Chondrocyte (in vitro differentiated cells): ENCODE results near the gene KCNAB1. TPM values are rescaled to one million over a fixed set of nuclear protein-coding genes. Genes with fewer than 3 reads are reported as not detected.
"Not testable (repeated sequence)": the region's sequence is repeated elsewhere in the genome, so short reads cannot be mapped to it uniquely, and the experiment has no call there.

Experiments used
- DNase-seq: peaks from one replicate; pipeline ENCODE4 v3.0.0; 2021; ENCODE audit warnings: mixed read lengths, low spot score
- H3K27ac Mint-ChIP-seq: one replicate; pipeline ENCODE4 v1.8.0; 2021; ENCODE audit warnings: mild to moderate bottlenecking, moderate library complexity, mixed read lengths; ENCODE audit not compliant: unreplicated experiment
- H3K27me3 Mint-ChIP-seq: 2 replicates; pipeline ENCODE4 v1.8.0; 2021; ENCODE audit warnings: low read depth, mixed read lengths
- H3K36me3 Mint-ChIP-seq: 2 replicates; pipeline ENCODE4 v1.8.0; 2021; ENCODE audit warnings: low read depth, mixed read lengths
- H3K4me1 Mint-ChIP-seq: 2 replicates; pipeline ENCODE4 v1.8.0; 2021; ENCODE audit warnings: low read depth, mild to moderate bottlenecking, mixed read lengths
- H3K4me3 Mint-ChIP-seq: one replicate; pipeline ENCODE4 v1.8.0; 2021; ENCODE audit warnings: mild to moderate bottlenecking, moderate library complexity, mixed read lengths; ENCODE audit not compliant: unreplicated experiment
- H3K9me3 Mint-ChIP-seq: 2 replicates; pipeline ENCODE4 v1.8.0; 2021; ENCODE audit warnings: low read depth, mixed read lengths
- CTCF ChIP-seq: fragments of 200-600 bp; sonication (generic); IDR thresholded peaks from 2 replicates; pipeline ENCODE4 v1.5.0; 2021; ENCODE audit warnings: antibody characterized with exemption, mild to moderate bottlenecking, moderate library complexity
- total RNA-seq: library from RNA; stranded (reverse); gene quantifications from 3 replicates; pipeline ENCODE4 v1.2.1, GENCODE V29; 2021

The KCNAB1 gene
- total RNA-seq, 1 donor from 2014 or later = 3.4 TPM

- no peak for DNase-seq
- Mint-ChIP-seq H3K27ac (no peak overlapping the region), H3K4me1 (peaks cover 21% of the 10 kb centered on the region), H3K9me3 (no peaks in the 10 kb centered on the region), H3K36me3 (peaks cover 2% of the 10 kb centered on the region), H3K27me3 (peaks cover 7% of the 10 kb centered on the region), H3K4me3 (no peak overlapping the region)
- TF ChIP-seq CTCF = no peak
These were observed 110.0 kb downstream of the KCNAB1 start for GRCh38 chr3:156230278-156230900.

GRCh38 chr3:156231221-156231620, 110.8 kb downstream of the KCNAB1 start:
- not testable (repeated sequence) for DNase-seq, H3K27ac Mint-ChIP-seq, H3K4me3 Mint-ChIP-seq, H3K27me3 Mint-ChIP-seq, H3K36me3 Mint-ChIP-seq, H3K9me3 Mint-ChIP-seq
- H3K4me1 Mint-ChIP-seq = peaks cover 21% of the 10 kb centered on the region

GRCh38 chr3:156233876-156234275, 113.5 kb downstream of the KCNAB1 start:
- Mint-ChIP-seq H3K9me3 (no peaks in the 10 kb centered on the region), H3K27me3 (peaks cover 8% of the 10 kb centered on the region), H3K36me3 (peaks cover 4% of the 10 kb centered on the region), H3K4me3 (no peak overlapping the region), H3K27ac (no peak overlapping the region), H3K4me1 (peaks cover 21% of the 10 kb centered on the region)
- no peak for TF ChIP-seq CTCF
- no peak for DNase-seq

GRCh38 chr3:156236556-156237260, 116.3 kb downstream of the KCNAB1 start:
- Mint-ChIP-seq H3K36me3 (peaks cover 2% of the 10 kb centered on the region), H3K4me3 (no peak overlapping the region), H3K27me3 (peaks cover 2% of the 10 kb centered on the region)

GRCh38 chr3:156240642-156241041, 120.3 kb downstream of the KCNAB1 start:
- no peak overlapping the region for H3K27ac Mint-ChIP-seq
- H3K36me3 Mint-ChIP-seq = peaks cover 4% of the 10 kb centered on the region
- TF ChIP-seq CTCF = no peak
- DNase-seq = no peak
- no peaks in the 10 kb centered on the region for H3K4me1 Mint-ChIP-seq
- H3K4me3 Mint-ChIP-seq = no peak overlapping the region
- no peaks in the 10 kb centered on the region for H3K9me3 Mint-ChIP-seq
- peaks cover 6% of the 10 kb centered on the region for H3K27me3 Mint-ChIP-seq

More at GRCh38 chr3:156236556-156237260, 116.3 kb downstream of the KCNAB1 start:
- Mint-ChIP-seq H3K4me1 (peaks cover 21% of the 10 kb centered on the region), H3K27ac (no peak overlapping the region), H3K9me3 (no peaks in the 10 kb centered on the region)
- TF ChIP-seq CTCF = no peak
- DNase-seq = no peak
